Hematopoietic multipotent progenitor cell treated with erythropoietin and hydrocortisone succinate and interleukin-3 and kit ligand, for 6 days (in vitro differentiated cells): ENCODE measurements around the gene AP1S1.

Source experiments
- DNase-seq: peaks from one replicate; pipeline ENCODE4 v3.0.0-alpha.2; 2015

The AP1S1 gene

DNA sequence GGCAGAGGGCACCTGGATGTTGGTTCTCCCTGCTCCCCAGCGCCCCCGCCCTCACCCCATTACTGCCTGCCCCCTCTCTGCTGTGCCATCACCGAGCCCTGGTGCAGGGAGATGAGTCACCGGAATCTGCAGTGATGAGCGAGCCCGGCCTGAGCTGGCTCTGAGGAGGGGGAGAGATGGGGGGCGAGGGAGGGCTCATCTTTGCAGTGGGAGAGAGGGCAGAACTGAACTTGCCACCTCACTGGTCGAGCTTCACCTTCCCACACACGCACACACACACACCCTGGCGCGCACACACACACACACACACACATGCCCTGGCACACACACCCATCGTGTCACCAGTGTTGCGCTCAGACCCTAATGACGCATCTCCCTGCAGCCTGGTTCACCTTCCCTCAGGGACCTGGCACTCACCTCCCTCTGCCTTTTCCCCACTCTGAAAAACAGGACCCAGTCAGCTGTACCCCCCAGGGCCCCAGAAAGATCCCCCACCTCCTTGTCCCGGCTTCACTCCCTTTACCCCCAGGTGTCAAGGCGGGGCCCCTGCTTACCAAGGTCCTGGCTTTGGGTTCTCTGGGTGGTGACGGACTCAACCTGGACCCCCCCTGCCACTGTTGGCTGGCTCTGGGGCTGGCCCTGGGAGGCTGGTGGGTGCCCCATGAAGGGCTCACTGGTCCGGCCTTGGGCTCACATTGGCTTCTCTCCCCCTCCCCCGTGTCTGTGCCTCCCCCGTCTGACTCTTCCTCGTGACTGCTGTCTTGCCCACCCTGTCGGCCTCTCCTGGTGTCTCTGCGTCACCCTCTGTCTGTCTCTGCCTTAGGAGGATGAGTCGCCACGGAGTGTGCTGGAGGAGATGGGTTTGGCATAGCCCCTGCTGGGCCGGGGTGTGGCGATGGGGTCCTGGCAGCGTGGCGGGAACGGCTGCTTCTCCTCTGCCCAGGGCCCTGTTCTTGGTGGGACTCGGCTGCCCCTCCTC is 5.7 kb downstream of the AP1S1 start:
- no peak for DNase-seq

DNA sequence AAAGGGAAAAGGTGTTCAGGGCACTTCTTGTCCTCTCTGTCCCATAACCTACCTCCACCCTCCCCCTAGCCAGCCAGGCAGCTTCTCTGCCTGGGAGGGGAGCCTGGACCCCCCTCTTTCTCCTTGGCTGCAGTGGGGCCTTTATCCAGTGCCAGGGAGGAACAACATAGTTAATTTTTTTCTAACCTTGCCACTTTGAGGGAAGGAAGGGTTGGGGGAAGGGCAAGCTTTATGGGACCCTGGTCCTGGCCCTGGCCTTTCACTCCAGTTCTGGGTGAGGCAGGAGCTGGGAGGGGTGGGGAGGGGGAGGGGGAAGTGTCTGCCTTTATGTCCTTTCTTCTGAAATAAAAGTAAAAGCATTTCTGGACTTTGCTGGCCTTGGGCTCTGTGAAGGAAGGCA is 6.6 kb downstream of the AP1S1 start:
- DNase-seq = no peak

DNA sequence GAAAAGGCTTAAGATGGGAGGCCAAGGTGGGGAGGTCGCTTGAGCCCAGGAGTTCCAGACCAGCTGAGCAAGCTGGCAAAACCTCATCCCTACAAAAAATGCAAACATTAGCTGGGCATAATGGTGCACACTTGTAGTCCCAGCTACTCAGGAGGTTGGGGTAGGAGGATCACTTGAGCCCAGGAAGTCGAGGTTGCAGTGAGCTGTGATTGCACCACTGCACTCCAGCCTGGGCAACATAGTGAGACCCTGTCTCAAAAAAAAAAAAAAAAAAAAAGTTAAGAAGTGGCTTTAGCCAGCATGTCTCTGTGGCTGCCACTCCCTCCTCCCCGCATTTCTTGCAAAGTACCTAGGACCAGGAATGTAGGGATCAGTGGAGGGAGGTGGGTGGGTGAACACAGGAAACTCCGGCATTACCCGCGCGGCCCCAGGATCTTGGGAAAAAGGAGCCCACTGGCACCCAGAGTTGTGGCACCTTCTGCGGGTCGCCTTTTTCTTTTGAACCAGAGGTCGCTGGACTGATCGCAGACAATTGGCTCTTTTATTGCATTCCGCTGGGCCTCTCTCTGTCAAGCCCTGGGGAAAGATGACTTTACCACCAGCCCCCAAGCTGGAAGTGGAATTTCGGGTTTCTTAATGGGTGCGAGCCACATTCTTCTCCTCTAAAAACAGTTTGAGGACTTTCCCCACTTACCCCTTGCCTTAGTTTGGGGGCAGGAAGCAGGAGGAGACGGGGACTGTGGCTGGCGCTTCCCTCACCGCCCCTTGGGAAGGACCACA is 7.6 kb downstream of the AP1S1 start:
- no peak for DNase-seq

DNA sequence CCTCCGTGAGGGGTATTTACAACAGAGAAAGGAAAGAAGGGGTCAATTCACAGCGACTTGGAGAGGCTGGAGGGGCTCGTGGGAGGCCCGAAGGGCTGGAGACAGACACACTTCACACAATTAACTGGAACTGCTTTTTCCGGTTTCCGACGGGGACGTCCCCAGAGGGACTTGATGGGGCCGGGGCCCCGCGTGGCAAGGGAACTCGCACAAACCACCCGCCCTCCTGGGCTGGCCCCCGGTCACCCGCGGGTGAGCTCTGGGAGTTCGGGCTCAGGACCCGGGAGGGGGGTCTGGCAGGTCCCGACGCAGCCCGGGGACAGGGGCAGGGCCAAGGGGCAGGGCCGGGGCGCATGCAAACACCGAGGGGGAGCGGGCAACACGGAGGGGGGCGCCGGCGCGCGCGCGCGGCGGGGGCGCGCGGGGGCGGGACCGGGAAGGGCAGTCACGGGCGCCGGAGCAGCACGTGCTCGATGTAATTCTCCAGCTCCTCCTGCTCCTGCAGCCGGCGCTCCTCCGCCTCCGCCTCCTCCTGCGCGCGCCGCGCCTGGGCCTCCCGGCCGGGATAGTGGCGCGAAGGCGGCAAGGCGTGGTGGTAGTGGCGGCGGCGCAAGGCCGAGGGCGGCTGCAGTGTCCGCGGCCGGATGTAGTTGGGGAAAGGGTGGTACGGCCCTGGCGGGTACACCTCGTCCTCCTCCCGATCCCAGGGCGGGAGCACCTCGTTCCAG is 8.4 kb downstream of the AP1S1 start:
- peak; percentile 72 for DNase-seq

DNA sequence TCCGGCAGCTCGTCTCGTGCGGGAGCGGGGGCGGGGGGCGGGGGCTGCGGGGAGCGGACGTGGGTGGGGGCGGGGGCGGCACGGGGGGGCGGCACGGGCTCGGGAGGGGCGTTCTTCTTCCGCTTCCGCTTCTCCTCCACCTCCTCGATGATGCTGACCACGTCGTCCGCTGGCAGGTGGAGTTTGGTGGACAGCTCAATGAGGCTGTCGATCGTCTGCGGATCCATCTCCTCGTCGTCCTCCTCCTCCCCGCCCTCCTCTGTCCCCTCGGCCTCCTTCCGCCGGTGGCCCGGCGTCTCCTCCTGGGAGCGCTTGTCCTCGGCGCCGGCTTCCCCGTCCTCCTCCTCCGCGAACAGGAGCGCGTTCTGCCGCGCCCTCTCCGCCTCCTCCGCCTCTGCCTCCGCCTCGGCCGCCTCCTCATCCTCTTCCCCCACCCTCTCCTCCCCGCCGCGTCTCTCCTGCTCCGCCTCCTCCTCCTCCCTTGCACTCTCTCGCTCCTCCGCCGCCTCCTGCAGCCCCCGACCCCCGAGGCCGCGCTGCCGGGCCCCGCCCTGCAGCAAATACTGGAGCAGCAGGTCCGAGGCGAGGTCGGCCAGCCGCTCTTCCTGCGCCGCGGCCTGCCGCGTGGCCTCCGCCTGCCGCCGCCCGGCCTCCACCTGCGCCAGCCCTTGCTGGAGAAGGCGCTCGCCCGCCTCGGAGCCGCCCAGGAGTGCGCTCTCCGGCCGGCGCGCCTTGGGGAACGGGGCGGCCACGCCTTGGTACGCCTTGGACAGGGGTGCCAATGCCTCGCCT is 9.2 kb downstream of the AP1S1 start:
- no peak for DNase-seq

DNA sequence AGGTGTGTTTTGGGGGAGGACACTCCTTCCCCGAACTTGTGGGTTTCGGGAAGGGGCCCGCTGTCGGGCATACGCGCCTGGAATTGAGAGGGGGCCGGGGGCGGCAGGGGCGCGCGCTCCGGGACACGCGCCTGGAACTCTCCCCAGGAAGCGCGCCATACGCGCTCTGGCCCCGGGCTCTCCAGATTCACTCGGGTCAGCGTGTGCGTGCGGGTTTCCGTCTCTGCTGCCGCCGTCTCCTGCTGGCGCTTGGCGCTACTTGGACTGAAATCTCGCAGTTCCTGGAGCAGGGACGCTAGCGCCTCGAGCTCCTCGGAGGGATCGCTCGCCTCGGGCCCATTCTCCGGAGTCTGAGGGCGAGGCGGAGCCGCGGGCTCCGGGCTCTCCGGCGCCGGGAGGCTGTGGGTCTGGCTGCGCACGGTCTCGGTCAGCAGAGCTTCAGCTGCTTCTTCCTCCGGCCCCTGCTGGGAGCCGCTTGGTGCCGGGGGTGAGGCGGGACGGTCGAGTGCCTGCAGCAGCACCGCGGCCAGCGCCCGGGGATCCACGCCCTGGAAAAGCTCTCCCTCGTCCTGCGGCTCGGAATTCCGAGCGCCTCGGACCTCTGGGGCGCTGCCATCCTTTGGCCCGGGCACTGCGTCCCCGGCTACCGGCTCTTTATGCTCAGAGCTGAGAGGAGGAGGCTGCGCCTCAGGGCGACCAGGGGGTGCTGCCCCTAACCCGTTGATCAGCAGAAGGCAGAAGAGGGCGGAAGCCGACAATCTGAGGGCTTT is 10.0 kb downstream of the AP1S1 start:
- DNase-seq = peak; percentile 52

DNA sequence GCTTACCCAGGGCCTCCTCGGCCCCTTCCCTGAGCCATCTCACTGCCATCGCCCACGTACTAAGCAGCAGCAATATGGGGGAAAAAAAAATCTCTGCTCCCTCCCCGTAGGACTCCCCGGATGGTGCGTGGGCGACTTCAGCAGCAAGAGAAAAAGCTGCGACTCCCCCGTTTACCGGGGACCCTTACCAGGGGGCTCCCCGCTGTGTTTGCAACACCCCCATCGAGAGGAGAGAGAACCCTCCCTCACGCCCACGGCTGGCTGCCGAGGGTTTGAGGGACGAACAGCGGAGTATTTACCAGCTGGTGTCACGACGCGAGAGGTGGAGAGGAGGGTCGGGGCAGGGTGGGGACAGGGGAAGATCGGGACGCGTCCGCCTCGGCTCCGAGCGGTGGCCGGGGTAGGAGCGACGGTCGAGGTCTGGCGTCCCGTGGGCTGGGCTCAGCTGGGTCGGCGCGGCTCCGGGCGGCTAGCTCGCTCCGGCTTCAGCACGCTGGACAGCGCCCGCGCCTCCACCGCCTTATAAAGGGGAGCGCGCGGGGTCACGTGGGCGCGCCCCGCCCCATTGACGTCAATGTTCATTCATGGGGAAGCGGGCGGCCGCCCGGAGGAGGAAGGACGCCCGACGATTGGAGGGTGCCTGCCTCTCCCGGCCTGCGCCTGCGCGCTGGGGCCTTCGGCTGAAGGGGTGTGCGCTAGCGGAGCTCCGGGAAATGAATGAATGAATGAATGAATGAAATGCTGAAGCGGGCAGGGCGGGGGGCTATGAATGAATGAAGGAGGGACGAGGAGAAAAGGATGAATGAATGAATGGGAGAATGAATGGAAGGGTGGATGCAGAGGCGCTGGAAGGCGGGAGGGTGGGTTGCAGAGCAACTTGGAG is 11.0 kb downstream of the AP1S1 start, which contains the start of gene VGF:
Gene VGF, minus strand, starts transcription at position 495 of the 883 bp plus-strand sequence. CDS start 726 bp downstream, outside the sequence.
- peak; percentile 97 for DNase-seq

DNA sequence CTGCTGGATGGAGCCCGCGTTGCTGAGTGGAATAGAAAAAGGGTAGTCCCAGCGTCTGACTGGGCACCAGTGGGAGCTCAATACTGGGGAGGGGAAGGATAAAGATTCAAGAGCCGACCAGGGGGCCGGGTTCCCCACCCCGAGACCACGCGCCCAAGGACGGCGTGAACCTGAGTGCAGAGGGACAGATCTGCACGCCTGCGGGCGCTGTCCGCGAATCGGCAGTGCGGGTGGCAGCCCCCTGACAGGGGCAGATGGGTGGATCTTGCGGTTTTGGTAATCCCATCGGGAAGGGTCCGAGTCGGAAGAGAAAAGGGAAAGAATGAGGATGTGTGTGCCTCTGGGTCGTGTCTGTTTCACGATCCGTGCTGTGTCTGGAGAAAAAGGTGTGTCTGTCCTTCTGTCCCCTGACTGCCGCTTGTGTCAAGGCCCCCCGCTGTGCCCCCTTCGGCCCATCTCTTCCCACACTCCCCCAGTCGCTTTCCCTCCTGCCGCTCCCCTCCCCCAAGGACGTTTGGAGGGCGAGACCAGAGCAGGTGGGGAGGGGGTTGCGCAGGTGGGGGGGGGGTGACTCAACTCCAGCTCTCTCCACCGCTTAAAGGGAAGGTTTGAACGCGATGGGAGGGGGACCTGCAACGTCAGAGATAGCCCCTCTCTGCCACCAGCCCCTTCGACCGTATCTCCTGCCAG is 11.8 kb downstream of the AP1S1 start:
- DNase-seq = no peak

DNA sequence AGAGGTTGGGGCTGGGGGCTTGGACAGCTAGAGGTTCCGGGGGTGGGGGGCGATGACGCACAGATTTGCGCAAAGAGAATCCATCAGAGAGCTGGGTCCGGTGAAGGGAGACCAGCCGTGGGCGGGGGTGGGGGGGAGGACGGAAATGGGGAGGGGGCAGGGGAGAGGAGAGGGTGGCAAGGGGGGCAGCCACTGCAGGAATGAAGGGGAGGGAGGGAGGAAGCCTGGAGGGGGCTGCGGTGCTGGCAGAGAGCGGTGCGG is 12.3 kb downstream of the AP1S1 start:
- DNase-seq = no peak

DNA sequence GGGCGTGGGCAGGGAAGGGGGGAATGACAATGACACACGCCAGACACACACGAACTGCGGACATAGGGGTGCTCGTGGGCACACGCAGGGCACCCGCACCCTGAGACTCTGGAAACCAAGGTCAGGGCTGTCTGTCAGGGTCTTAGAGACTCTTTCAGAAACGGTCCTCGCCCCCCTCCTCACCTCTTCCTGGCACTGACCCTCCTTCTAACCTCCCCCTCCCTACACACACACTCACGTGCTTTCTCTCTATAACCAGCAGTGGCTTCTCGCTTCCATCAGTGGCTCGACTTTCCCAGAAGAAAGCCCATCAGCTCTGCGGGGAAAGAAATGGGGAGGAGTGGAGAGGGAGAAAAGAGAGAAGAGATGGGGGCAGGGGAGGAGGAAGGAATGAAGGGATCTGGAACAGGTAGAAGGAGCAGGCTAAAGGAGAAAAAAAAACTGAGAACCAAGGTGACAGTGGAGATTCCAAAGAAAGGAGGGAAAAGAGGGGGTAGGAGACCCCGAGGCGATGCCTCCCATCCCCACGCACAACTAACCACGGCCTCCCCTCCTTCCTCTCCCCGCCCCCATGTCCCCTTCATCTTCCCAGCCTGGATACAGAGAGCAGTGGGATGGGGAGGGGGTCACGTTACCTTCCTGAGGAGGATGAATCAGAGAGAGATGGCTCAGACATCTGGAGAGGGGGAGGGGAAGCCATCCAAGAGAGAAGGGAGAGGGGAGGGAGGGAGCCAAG is 12.8 kb downstream of the AP1S1 start:
- DNase-seq = no peak

DNA sequence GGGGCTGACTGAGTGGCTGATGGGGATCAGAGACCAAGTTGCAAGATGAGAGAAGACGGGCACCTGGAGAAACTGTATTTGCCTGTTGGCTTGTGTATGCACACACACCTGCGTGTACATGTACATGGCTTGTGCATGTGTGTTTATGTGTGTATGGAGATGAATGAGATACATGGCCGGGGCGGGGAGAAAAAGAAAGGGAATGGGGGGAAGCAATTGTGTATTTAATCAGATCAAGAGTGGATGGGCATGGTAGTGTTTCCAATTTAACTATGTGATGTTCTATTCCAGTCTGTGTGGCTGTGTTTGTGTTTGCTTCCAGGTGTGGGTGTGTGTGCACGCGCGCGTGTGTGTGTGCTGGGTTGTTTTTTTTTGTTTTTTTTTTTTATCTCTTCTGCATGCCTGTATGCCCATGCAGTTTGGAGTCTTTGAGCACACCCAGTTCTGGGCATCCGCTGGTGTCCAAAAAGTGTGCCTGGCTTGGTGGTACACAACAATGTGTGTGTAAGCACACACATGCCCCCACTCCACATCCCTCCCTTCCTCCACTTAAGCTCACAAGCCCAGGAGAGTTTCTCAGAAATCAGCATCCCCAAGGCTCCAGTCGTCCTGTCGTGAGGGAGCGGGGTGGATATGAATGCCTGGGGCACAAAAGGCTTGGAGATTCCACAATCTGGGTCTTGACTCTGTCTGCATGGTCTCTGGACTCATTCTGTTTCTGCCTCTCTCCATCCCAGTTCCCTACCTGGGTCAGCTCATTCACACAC is 13.6 kb downstream of the AP1S1 start:
- no peak for DNase-seq

DNA sequence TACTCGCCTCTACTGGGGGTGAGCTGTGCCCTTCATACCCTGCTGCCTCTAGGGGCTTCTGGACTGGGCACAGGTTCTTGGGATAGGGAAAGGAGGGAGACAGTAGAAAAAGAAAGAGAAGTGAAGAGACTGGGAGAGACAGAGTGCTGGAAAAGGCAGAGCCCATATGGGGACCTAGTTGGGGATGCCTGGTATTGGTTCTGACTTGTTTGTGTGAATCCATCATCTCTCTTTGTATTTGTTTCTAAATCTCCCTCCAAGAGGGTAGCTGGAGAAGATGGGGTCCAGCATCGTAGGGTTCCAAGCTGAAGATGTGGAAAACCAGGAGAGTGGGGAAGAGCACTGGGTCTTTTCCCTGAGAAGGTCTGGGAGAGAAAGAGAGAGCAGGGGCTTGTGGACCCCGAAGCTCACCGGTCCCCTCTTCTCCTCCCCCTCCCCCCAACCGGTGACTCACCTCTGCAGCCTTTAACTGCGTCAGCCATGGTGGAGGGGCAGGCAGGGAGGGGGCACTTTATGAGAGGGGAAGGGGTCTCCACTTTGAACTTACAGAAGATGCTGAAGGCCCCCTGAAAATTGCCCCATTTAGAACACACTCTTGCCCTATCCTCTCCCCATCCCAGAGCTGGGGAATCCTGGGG is 14.3 kb downstream of the AP1S1 start:
- DNase-seq = no peak

DNA sequence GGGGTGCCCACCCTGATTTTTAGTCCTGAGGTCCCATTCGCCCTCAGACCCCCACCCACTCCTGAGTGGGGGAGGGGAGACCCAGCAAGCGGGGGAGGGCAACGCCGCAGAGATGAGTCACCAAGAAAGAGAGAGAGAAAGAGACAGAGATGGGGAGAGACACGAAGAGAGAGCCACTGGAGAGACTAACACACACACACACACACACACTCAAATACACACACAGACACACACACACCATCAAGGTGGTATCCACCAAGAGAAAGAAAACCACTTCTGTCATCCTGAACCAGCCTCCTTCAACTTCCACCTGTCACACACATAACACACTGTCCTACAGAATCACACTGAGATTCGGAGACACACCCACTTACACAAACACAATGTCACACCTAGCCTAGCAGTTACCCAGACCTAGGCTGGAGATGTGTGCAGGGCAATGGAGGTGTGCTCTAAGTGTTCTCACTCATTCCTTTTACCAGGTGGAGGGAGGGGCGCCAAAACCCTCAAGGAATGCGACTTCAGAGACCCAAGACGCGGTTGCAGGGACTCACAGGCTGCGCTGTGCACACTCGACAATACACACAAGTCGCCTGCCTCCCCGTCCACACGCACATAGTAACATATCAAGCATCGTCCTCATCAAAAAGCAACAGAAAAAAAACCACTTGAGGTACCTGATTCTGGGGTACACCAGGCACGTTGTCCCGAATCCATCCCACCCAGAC is 15.0 kb downstream of the AP1S1 start:
- no peak for DNase-seq

DNA sequence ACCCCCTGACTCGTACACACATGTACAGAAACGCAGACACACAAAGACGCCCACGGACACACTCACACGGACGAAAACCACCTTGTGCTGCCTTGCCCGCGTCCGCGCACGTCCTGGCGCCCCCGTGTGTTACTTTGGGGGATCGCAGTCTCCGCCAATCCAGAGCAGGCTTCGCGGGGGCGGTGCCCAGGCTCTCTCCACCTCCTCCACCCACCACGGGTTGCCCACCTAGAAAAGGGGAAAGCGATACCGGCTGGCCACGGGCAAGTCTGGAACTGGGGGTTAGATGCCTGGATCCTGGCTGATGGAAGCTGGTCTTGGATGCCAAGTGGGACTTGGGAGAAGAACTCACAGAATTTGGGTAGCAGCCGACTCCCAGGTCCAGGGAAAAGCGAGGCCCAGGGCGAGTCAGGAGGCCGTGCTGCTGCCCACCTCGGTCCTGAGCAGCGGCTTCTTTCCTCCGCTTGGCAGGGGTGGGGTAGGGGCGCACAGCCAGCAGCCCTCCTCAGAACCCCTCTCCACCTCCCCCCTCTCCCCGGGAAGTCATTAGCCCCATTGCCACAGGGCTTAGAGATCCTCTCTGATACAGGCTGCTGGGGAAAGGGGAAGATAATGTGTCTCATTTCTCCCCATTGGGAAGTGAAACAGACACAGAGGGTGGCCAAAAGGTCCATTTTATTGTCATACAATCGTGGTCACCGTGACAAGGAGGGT is 15.7 kb downstream of the AP1S1 start:
- peak; percentile 79 for DNase-seq

DNA sequence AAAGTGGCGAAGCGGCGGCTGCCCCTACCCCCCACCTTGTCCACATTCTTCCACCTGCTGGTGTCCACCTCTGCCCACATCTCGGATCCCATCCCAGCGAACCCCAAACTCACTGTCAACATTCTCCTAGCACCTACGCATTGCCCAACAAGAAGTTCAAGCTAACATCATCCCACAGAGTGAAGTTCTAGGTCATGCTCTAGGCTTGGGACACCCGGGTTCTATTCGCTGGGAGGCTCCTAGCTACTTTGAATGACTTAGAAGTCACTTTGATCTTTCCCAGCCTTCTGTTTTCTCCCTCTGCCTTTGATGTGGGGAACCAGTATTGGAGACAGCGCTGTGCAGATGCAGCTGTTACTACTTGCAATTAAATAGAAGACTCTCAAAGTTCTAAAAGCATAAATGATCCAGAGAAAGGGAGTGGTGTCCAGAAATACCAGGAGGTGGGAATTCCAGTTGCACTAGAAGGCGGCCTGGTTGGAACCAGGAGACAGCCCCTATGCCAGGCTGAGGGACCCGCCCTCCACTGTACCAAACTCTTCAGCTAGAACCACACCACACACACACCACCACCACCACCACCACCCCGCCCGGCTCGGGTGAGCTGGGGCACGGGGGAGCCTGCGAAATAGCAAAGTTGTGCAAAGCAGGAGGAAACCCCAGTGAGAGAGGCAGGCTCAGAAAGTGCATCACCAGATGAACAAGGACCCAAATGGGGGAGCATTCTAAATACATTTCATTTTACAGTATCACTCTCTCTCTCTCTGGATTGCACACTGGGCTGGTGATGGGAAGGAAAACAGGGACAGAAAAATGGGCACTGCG is 16.6 kb downstream of the AP1S1 start:
- DNase-seq = no peak

DNA sequence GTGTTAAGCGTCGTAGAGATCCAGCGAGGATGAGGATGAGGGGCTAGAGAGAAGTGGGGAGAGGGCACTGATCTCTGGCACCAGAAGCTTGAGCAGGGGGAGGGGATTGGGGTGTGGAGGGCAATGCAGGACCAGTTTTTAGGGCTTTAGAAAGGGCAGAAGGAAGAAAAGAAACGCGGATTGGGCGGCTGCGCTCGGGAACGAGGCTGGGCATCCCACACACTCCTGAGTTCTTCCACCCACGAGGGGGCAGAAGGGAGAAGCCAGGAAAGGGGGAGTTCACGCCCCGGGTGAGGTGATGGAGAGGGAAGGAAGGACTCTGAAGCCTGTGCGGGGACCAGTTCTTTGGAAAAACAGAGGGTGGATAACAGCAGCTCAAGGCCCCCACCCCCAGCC is 17.2 kb downstream of the AP1S1 start:
- DNase-seq = no peak
